Measurements from ENCODE around the gene LAMA3. TPM values are rescaled to one million over a fixed set of nuclear protein-coding genes. Genes with fewer than 3 reads are reported as not detected.

The LAMA3 gene
- 2.2 and 2.6 TPM in 2 replicates for total RNA-seq (2016; rRNA removed; fragmentation: Illumina TruSeq; extraction: Trizol)
- total RNA-seq (2016; cell fraction: cytosol; rRNA removed; fragmentation: Illumina TruSeq; extraction: Trizol; ENCODE audit: low read depth): 0.61 and 0.62 TPM in 2 replicates
- total RNA-seq (2016; cell fraction: insoluble cytoplasmic fraction; rRNA removed; fragmentation: Illumina TruSeq; extraction: Trizol): 2.6 and 2.9 TPM in 2 replicates
- 0.83 and 1.1 TPM in 2 replicates for total RNA-seq (2016; cell fraction: membrane; rRNA removed; fragmentation: Illumina TruSeq; extraction: Trizol)
- total RNA-seq (2016; cell fraction: nucleus; rRNA removed; fragmentation: Illumina TruSeq; extraction: Trizol): 3.4 and 3.8 TPM in 2 replicates
- 0.45 and 0.65 TPM in 2 replicates for polyA plus RNA-seq (2011; rRNA removed)
- polyA plus RNA-seq (2011; cell fraction: cytosol; rRNA removed): 0.30 and 0.41 TPM in 2 replicates
- 0.47 and 1.6 TPM in 2 replicates for polyA plus RNA-seq (2011; cell fraction: nucleus; rRNA removed)
- polyA plus RNA-seq (2012): 0.44 and 0.46 TPM in 2 replicates
- 0.15 and 0.50 TPM in 2 replicates for polyA plus RNA-seq (2016; cell fraction: cytosol; fragmentation: Illumina TruSeq; extraction: Trizol; ENCODE audit: low read depth)
- 2.7 and 3.0 TPM in 2 replicates for polyA plus RNA-seq (2016; cell fraction: insoluble cytoplasmic fraction; fragmentation: Illumina TruSeq; extraction: Trizol; ENCODE audit: low read depth)
- polyA plus RNA-seq (2016; cell fraction: membrane; fragmentation: Illumina TruSeq; extraction: Trizol; ENCODE audit: low read depth): 0.33 and 0.77 TPM in 2 replicates
- 3.3 and 4.6 TPM in 2 replicates for polyA plus RNA-seq (2016; cell fraction: nucleus; fragmentation: Illumina TruSeq; extraction: Trizol; ENCODE audit: insufficient read depth, low read depth)
- polyA minus RNA-seq (2011; rRNA and poly(A)+ RNA removed; ENCODE audit: low replicate concordance): 0.52 and 35.9 TPM in 2 replicates
- 0.35 and 0.49 TPM in 2 replicates for polyA minus RNA-seq (2011; cell fraction: cytosol; rRNA and poly(A)+ RNA removed)
- polyA minus RNA-seq (2011; cell fraction: nucleus; rRNA and poly(A)+ RNA removed): 1.4 and 3.7 TPM in 2 replicates
- percentile 27 among the genes with signal in this experiment for Bru-seq, nascent RNA
- BruChase-seq, experiment 1, labeled RNA remaining after a 6-hour chase: percentile 29 among the genes with signal in this experiment
- percentile 26 among the genes with signal in this experiment for BruChase-seq, experiment 2, labeled RNA remaining after a 2-hour chase
- long read RNA-seq, experiment 1: 0 reads
- long read RNA-seq, experiment 2, partial matches to known transcripts: 0 of 1 reads
- long read RNA-seq, experiment 2, other reads (novel, unspliced or antisense): 1 of 1 reads

- in situ Hi-C loops (cut with HindIII; ENCODE audit: extremely low pct_ligation_motif_present, low pct_unique_long_range_greater_than_20kb): no loop called here
- H3K36me3 ChIP-seq (replicated peaks in 1 of 2; ENCODE audit: control insufficient read depth in 1 of 2, insufficient read depth in 2 of 2, low read length in 2 of 2): no peaks in the 10 kb centered on the region
- H4K20me1 ChIP-seq (ENCODE audit: insufficient read depth, low read length): no peaks in the 10 kb centered on the region
- DNase-seq (ENCODE audit: low spot score) (no peak), FAIRE-seq (no peak), ATAC-seq (peak; percentile 94)
- H3K27ac ChIP-seq (ENCODE audit: extremely low read length, insufficient read depth, low read length): no peak within 1 kb of the TSS
- no TSS peak for BruUV-seq (replicated peaks)
- ChIA-PET CTCF (ENCODE audit: low intra/inter-chr PET ratio, low total read pairs) (interaction anchor here (1.2 kb wide), 1 partner anchor 67 kb away, joined by 3 read pairs; no protein-coding TSS in a partner anchor), POLR2A (no interaction called here)
- peaks cover 5 to 22% of the 10 kb centered on the region in 2 experiments; a peak in 4 of 5 replicates for H3K27me3 ChIP-seq (ENCODE audit: control insufficient read depth in 1 of 2, insufficient read depth in 2 of 2, low read length in 2 of 2)
- peaks cover 7% of the 10 kb centered on the region for H3K4me1 ChIP-seq (ENCODE audit: insufficient read depth, low read length)
- peak within 1 kb of the TSS; percentile 28 to 64 (median 42) for H3K4me3 ChIP-seq (replicated peaks in 1 of 3; ENCODE audit: insufficient read depth in 1 of 3, low read depth in 2 of 3, low read length in 3 of 3)
- no peak within 1 kb of the TSS for H3K9ac ChIP-seq (ENCODE audit: insufficient read depth, low read depth, low read length)
- H2AFZ ChIP-seq (ENCODE audit: low read length): no peak within 1 kb of the TSS
- intact Hi-C loops (cut with micrococcal nuclease; ENCODE audit: unreplicated experiment): no loop called here
- no peaks in the 10 kb centered on the region for H3K79me2 ChIP-seq (ENCODE audit: insufficient read depth, low read length)
- no peaks in the 10 kb centered on the region for H3K9me3 ChIP-seq (ENCODE audit: low read length)
- whole genome bisulfite sequencing (ENCODE audit: low lambda C conversion rate): 2% methylated on average over 6 of the region's 45 CpGs
- H3K4me2 ChIP-seq (ENCODE audit: low read depth, low read length): peak within 1 kb of the TSS; percentile 65
- no peak for TF ChIP-seq TEAD2 (CRISPR knock-in tag; IDR thresholded peaks at IDR 0.05)
- TF ChIP-seq ZBTB7B (CRISPR knock-in tag; IDR thresholded peaks at IDR 0.05): no peak
- TF ChIP-seq PHF20 (CRISPR knock-in tag; IDR thresholded peaks at IDR 0.05): no peak
- TF ChIP-seq HOXD1 (CRISPR knock-in tag; IDR thresholded peaks at IDR 0.05): no peak
- TF ChIP-seq U2AF1 (optimal IDR thresholded peaks at IDR 0.05; ENCODE audit: low read depth, low read length): no peak
- TF ChIP-seq PLSCR1 (CRISPR knock-in tag; IDR thresholded peaks at IDR 0.05; ENCODE audit: borderline replicate concordance): no peak
- no peak for TF ChIP-seq ZBTB20 (CRISPR knock-in tag; IDR thresholded peaks at IDR 0.05; ENCODE audit: borderline replicate concordance, low read depth)
- no peak for TF ChIP-seq TBX2 (CRISPR knock-in tag; IDR thresholded peaks at IDR 0.05; ENCODE audit: borderline replicate concordance)
- no peak for TF ChIP-seq ETV5 (CRISPR knock-in tag; IDR thresholded peaks at IDR 0.05; ENCODE audit: borderline replicate concordance)
- TF ChIP-seq HNRNPLL (IDR thresholded peaks at IDR 0.05; ENCODE audit: low read depth, low read length, poor library complexity, severe bottlenecking): peak; percentile 36
- no peak for TF ChIP-seq ZSCAN29 (CRISPR knock-in tag; conservative IDR thresholded peaks at IDR 0.05)
- TF ChIP-seq TP53 (CRISPR knock-in tag; conservative IDR thresholded peaks at IDR 0.05): no peak
- no peak for TF ChIP-seq ZFP82 (CRISPR knock-in tag; IDR thresholded peaks at IDR 0.05; ENCODE audit: borderline replicate concordance)
- TF ChIP-seq AGO1 (IDR thresholded peaks at IDR 0.05; ENCODE audit: low read depth, low read length, poor library complexity, severe bottlenecking): no peak
- TF ChIP-seq ZNF724P (CRISPR knock-in tag; IDR thresholded peaks at IDR 0.05; ENCODE audit: borderline replicate concordance): no peak; the same call in 1 of the 2 replicates
- TF ChIP-seq CREBL2 (CRISPR knock-in tag; IDR thresholded peaks at IDR 0.05; ENCODE audit: borderline replicate concordance): no peak
- TF ChIP-seq ZNF251 (CRISPR knock-in tag; IDR thresholded peaks at IDR 0.05): no peak
- TF ChIP-seq MXD3 (CRISPR knock-in tag; IDR thresholded peaks at IDR 0.05): no peak
- TF ChIP-seq ZNF644 (CRISPR knock-in tag; IDR thresholded peaks at IDR 0.05; ENCODE audit: low read depth): no peak
- TF ChIP-seq RNF2 (conservative IDR thresholded peaks at IDR 0.05; ENCODE audit: low read depth): no peak
Measured at GRCh38 chr18:23689031-23689615, at the start of gene LAMA3. TSS of gene LAMA3 (plus strand) at chr18:23689453. CDS start at chr18:23689684, 231 bp downstream.
